ENCODE data around the gene SFXN5. TPM values are rescaled to one million over a fixed set of nuclear protein-coding genes. Genes with fewer than 3 reads are reported as not detected.

The SFXN5 gene
- total and polyA plus RNA-seq, 2 donors (not counting 1 experiment from before 2014, with no cell fraction given), result 5.8 to 13.9 TPM

DNA sequence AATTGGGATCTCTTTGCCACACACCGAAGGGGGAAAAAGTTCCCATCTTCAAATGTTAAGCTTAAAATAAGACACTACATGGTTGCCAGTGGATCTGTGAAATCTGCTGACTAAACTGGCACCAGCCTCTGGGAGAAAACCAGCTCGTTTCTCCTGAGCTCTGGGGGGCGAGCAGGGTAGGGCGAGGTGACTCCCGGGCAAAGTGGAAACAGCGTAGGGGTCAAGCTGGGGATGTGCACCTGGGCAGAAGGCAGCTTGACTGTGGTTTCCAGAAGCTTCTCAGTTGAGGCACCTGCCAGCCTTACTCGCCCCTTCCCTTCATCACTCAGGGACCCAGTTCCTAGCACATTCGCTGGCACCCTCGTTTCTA is 62.8 kb downstream of the SFXN5 start:
- no peak overlapping the region for H3K4me3 ChIP-seq (replicated peaks in 1 of 4; ENCODE audit: control extremely low read depth in 1 of 4, insufficient read depth in 1 of 4, low read depth in 3 of 4, low read length in 4 of 4)
- H3K79me2 ChIP-seq (ENCODE audit: control insufficient read depth, insufficient read depth, low read length), result no peaks in the 10 kb centered on the region
- TF ChIP-seq EZH2 (IDR thresholded peaks at IDR 0.05; ENCODE audit: low read length, missing control alignments) (no peak), CTCF (conservative IDR thresholded peaks at IDR 0.05 in 1 of 2, IDR thresholded peaks at IDR 0.05 in 1 of 2; ENCODE audit: low read depth in 1 of 2, low read length in 2 of 2) (no peak)
- no peaks in the 10 kb centered on the region for H3K4me1 ChIP-seq (ENCODE audit: control insufficient read depth, extremely low read depth, insufficient read depth, low read length)
- H2AFZ ChIP-seq (ENCODE audit: low read length), result no peak overlapping the region
- no peak overlapping the region for H3K27ac ChIP-seq (ENCODE audit: insufficient read depth, low read length)
- H3K27me3 ChIP-seq (ENCODE audit: control insufficient read depth, insufficient read depth, low read length), result no peaks in the 10 kb centered on the region
- H3K4me2 ChIP-seq (ENCODE audit: extremely low read depth, insufficient read depth, low read length), result no peak overlapping the region
- H4K20me1 ChIP-seq (ENCODE audit: control insufficient read depth, extremely low read depth, insufficient read depth, low read length), result no peaks in the 10 kb centered on the region
- no peaks in the 10 kb centered on the region for H3K36me3 ChIP-seq (ENCODE audit: control insufficient read depth, insufficient read depth, low read length)
- H3K9me3 ChIP-seq (ENCODE audit: control insufficient read depth, insufficient read depth, low read depth, low read length), result no peaks in the 10 kb centered on the region
- DNase-seq (ENCODE audit: low read depth in 2 of 2), result no peak
- no peak overlapping the region for H3K9ac ChIP-seq (ENCODE audit: insufficient read depth, low read length)

- no peak overlapping the region for H3K4me2 ChIP-seq (ENCODE audit: extremely low read depth, insufficient read depth, low read length)
- no peaks in the 10 kb centered on the region for H4K20me1 ChIP-seq (ENCODE audit: control insufficient read depth, extremely low read depth, insufficient read depth, low read length)
- H3K9ac ChIP-seq (ENCODE audit: insufficient read depth, low read length), result no peak overlapping the region
- no peaks in the 10 kb centered on the region for H3K79me2 ChIP-seq (ENCODE audit: control insufficient read depth, insufficient read depth, low read length)
- H3K36me3 ChIP-seq (ENCODE audit: control insufficient read depth, insufficient read depth, low read length), result no peaks in the 10 kb centered on the region
- no peak for DNase-seq (ENCODE audit: low read depth in 2 of 2)
- H3K4me1 ChIP-seq (ENCODE audit: control insufficient read depth, extremely low read depth, insufficient read depth, low read length), result no peaks in the 10 kb centered on the region
- H3K27me3 ChIP-seq (ENCODE audit: control insufficient read depth, insufficient read depth, low read length), result no peaks in the 10 kb centered on the region
- H3K4me3 ChIP-seq (replicated peaks in 1 of 4; ENCODE audit: control extremely low read depth in 1 of 4, insufficient read depth in 1 of 4, low read depth in 3 of 4, low read length in 4 of 4), result no peak overlapping the region
- H2AFZ ChIP-seq (ENCODE audit: low read length), result no peak overlapping the region
- H3K27ac ChIP-seq (ENCODE audit: insufficient read depth, low read length), result no peak overlapping the region
- TF ChIP-seq EZH2 (IDR thresholded peaks at IDR 0.05; ENCODE audit: low read length, missing control alignments), result no peak
- TF ChIP-seq CTCF (conservative IDR thresholded peaks at IDR 0.05 in 1 of 2, IDR thresholded peaks at IDR 0.05 in 1 of 2; ENCODE audit: low read depth in 1 of 2, low read length in 2 of 2), result no peak
- no peaks in the 10 kb centered on the region for H3K9me3 ChIP-seq (ENCODE audit: control insufficient read depth, insufficient read depth, low read depth, low read length)
These were observed 63.3 kb downstream of the SFXN5 start for GRCh38 chr2:73007991-73008765.

DNA sequence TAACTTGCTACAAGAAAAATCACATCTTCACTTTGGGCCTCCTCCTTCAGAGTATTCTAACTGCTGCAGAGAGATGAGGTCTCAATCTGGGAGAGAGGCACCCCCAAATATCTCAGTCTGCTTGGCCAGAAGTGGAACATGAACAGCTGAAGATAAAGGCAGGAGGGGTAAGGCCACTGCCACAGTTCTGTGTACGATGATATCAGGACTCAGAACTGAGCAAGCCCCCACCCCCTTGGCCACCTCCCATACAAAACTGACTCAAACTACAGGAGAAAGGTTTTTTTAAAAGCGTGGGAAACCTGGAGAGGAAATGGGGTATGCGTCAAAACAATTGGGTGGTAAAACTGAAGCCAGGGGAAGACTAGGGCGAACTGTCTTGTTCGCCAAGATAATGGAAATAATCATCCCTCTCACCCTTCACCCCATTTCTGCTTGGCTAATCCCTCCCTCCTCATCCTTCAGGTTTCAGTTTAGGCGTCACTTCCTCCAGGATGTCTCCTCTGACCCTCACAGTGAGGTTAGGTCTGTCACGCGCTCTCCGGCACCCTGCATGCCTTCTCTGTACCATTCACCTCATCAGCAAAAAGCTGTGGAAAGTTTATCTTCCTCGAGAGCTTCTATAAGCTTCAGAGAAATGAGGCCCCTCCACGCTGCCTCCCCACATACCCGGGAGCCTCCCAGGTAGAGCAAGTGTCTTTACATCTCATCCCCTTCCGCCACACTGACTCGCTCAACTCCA is 64.4 kb downstream of the SFXN5 start:
- DNase-seq (ENCODE audit: low read depth in 2 of 2), result peak in 1 of 2 donors; percentile 5

More for the DNA sequence above, 64.4 kb downstream of the SFXN5 start:
- H3K9me3 ChIP-seq (ENCODE audit: control insufficient read depth, insufficient read depth, low read depth, low read length), result no peaks in the 10 kb centered on the region
- no peak overlapping the region for H3K27ac ChIP-seq (ENCODE audit: insufficient read depth, low read length)
- TF ChIP-seq CTCF (conservative IDR thresholded peaks at IDR 0.05 in 1 of 2, IDR thresholded peaks at IDR 0.05 in 1 of 2; ENCODE audit: low read depth in 1 of 2, low read length in 2 of 2), result no peak
- no peak for TF ChIP-seq EZH2 (IDR thresholded peaks at IDR 0.05; ENCODE audit: low read length, missing control alignments)
- H4K20me1 ChIP-seq (ENCODE audit: control insufficient read depth, extremely low read depth, insufficient read depth, low read length), result no peaks in the 10 kb centered on the region
- no peaks in the 10 kb centered on the region for H3K36me3 ChIP-seq (ENCODE audit: control insufficient read depth, insufficient read depth, low read length)
- H3K79me2 ChIP-seq (ENCODE audit: control insufficient read depth, insufficient read depth, low read length), result no peaks in the 10 kb centered on the region
- H3K27me3 ChIP-seq (ENCODE audit: control insufficient read depth, insufficient read depth, low read length), result no peaks in the 10 kb centered on the region
- no peak overlapping the region for H2AFZ ChIP-seq (ENCODE audit: low read length)
- no peak overlapping the region for H3K4me3 ChIP-seq (replicated peaks in 1 of 4; ENCODE audit: control extremely low read depth in 1 of 4, insufficient read depth in 1 of 4, low read depth in 3 of 4, low read length in 4 of 4)
- H3K4me2 ChIP-seq (ENCODE audit: extremely low read depth, insufficient read depth, low read length), result no peak overlapping the region
- no peak overlapping the region for H3K9ac ChIP-seq (ENCODE audit: insufficient read depth, low read length)
- H3K4me1 ChIP-seq (ENCODE audit: control insufficient read depth, extremely low read depth, insufficient read depth, low read length), result no peaks in the 10 kb centered on the region

Measured in fibroblast of lung (primary cell).